Nephron progenitor cell (in vitro differentiated cells): Measurements from ENCODE around the gene GRID2.
A peak's percentile ranks its signal among the peaks of the same experiment; 100 is the strongest.

Experiments
- DNase-seq: peaks from one replicate; pipeline ENCODE4 v3.0.0; 2021
- H3K27ac Mint-ChIP-seq: 2 replicates; pipeline ENCODE4 v1.8.0; 2021; ENCODE audit warnings: mild to moderate bottlenecking, moderate library complexity, mixed read lengths
- H3K27me3 Mint-ChIP-seq: 2 replicates; pipeline ENCODE4 v1.8.0; 2021; ENCODE audit warnings: mild to moderate bottlenecking, low read depth, mixed read lengths; ENCODE audit not compliant: poor library complexity
- H3K36me3 Mint-ChIP-seq: 2 replicates; pipeline ENCODE4 v1.8.0; 2021; ENCODE audit warnings: low read depth, mixed read lengths
- H3K4me1 Mint-ChIP-seq: 2 replicates; pipeline ENCODE4 v1.8.0; 2021; ENCODE audit warnings: mixed read lengths
- H3K4me3 Mint-ChIP-seq: 2 replicates; pipeline ENCODE4 v1.8.0; 2021; ENCODE audit warnings: mild to moderate bottlenecking, moderate library complexity, mixed read lengths
- H3K9me3 Mint-ChIP-seq: 2 replicates; pipeline ENCODE4 v1.8.0; 2021; ENCODE audit warnings: mild to moderate bottlenecking, moderate library complexity, mixed read lengths
- CTCF ChIP-seq: fragments of 200-600 bp; sonication (generic); IDR thresholded peaks from 2 replicates; pipeline ENCODE4 v1.5.0; 2021; ENCODE audit warnings: antibody characterized with exemption

Gene GRID2

GRCh38 chr4:93751411-93751810 is 1447.6 kb downstream of the GRID2 start:
- DNase-seq: no peak
- Mint-ChIP-seq H3K4me3 (no peak overlapping the region), H3K36me3 (no peaks in the 10 kb centered on the region), H3K27ac (no peak overlapping the region), H3K9me3 (no peaks in the 10 kb centered on the region), H3K27me3 (peaks cover 2% of the 10 kb centered on the region), H3K4me1 (no peaks in the 10 kb centered on the region)
- TF ChIP-seq CTCF: no peak

- no peaks in the 10 kb centered on the region for H3K4me1 Mint-ChIP-seq
- peaks cover 3% of the 10 kb centered on the region for H3K27me3 Mint-ChIP-seq
- no peak overlapping the region for H3K4me3 Mint-ChIP-seq
- H3K27ac Mint-ChIP-seq: no peak overlapping the region
- no peak for DNase-seq
- no peaks in the 10 kb centered on the region for H3K36me3 Mint-ChIP-seq
- H3K9me3 Mint-ChIP-seq: no peaks in the 10 kb centered on the region
- TF ChIP-seq CTCF: no peak
Measured at GRCh38 chr4:93756101-93756500, 1452.3 kb downstream of the GRID2 start.

- Mint-ChIP-seq H3K4me3 (no peak overlapping the region), H3K27ac (no peak overlapping the region), H3K9me3 (no peaks in the 10 kb centered on the region), H3K27me3 (peaks cover 6% of the 10 kb centered on the region), H3K4me1 (no peaks in the 10 kb centered on the region), H3K36me3 (no peaks in the 10 kb centered on the region)
- TF ChIP-seq CTCF: no peak
- no peak for DNase-seq
Measured at GRCh38 chr4:93759506-93759905, 1455.7 kb downstream of the GRID2 start.

- H3K27me3 Mint-ChIP-seq: peaks cover 6% of the 10 kb centered on the region
- no peaks in the 10 kb centered on the region for H3K4me1 Mint-ChIP-seq
- no peaks in the 10 kb centered on the region for H3K36me3 Mint-ChIP-seq
- DNase-seq: no peak
- H3K4me3 Mint-ChIP-seq: no peak overlapping the region
- no peaks in the 10 kb centered on the region for H3K9me3 Mint-ChIP-seq
- TF ChIP-seq CTCF: no peak
- H3K27ac Mint-ChIP-seq: no peak overlapping the region
Measured at GRCh38 chr4:93760284-93760683, 1456.5 kb downstream of the GRID2 start.

- TF ChIP-seq CTCF: no peak
- DNase-seq: no peak
- H3K27ac Mint-ChIP-seq: no peak overlapping the region
- H3K4me1 Mint-ChIP-seq: no peaks in the 10 kb centered on the region
- peaks cover 6% of the 10 kb centered on the region for H3K27me3 Mint-ChIP-seq
- H3K36me3 Mint-ChIP-seq: no peaks in the 10 kb centered on the region
- no peak overlapping the region for H3K4me3 Mint-ChIP-seq
- no peaks in the 10 kb centered on the region for H3K9me3 Mint-ChIP-seq
Measured at GRCh38 chr4:93761286-93761685, 1457.5 kb downstream of the GRID2 start.

- Mint-ChIP-seq H3K4me1 (no peaks in the 10 kb centered on the region), H3K9me3 (no peaks in the 10 kb centered on the region), H3K27ac (no peak overlapping the region), H3K4me3 (no peak overlapping the region), H3K36me3 (no peaks in the 10 kb centered on the region), H3K27me3 (peaks cover 3% of the 10 kb centered on the region)
- DNase-seq: peak; percentile 29
- peak; percentile 88 for TF ChIP-seq CTCF
Measured at GRCh38 chr4:93764639-93765246, 1461.0 kb downstream of the GRID2 start.
